ENCODE results near the gene THOC6.

The THOC6 gene

GRCh38 chr16:3023669-3024478, at the start of gene THOC6, which contains the start of gene HCFC1R1:
TSS of gene THOC6 (plus strand) at chr16:3024035. CDS start at chr16:3024327, 292 bp downstream.
TSS of gene HCFC1R1 (minus strand) at chr16:3023942. CDS start at chr16:3023941, 1 bp downstream.
- DNase-seq, result peak; percentile 97 to 98

GRCh38 chr16:2974319-2975056, 49.3 kb upstream of the THOC6 start:
- DNase-seq, result no peak

- no peak for DNase-seq
Observed at GRCh38 chr16:2975161-2975795, 48.6 kb upstream of the THOC6 start.

- no peak for DNase-seq
Observed at GRCh38 chr16:2976201-2976600, 47.6 kb upstream of the THOC6 start.

- DNase-seq, result no peak
Observed at GRCh38 chr16:2976673-2977072, 47.2 kb upstream of the THOC6 start.

GRCh38 chr16:2977440-2977839, 46.4 kb upstream of the THOC6 start:
- no peak for DNase-seq

GRCh38 chr16:2979669-2980226, 44.1 kb upstream of the THOC6 start:
- no peak for DNase-seq

GRCh38 chr16:2980227-2981176, 43.3 kb upstream of the THOC6 start, which contains the start of gene PKMYT1:
TSS of gene PKMYT1 (minus strand) at chr16:2980446. CDS start at chr16:2979657, 789 bp downstream.
- peak; percentile 73 to 90 for DNase-seq

GRCh38 chr16:2981177-2981898, 42.5 kb upstream of the THOC6 start:
- DNase-seq, result peak in 1 of 2 experiments; percentile 29

- no peak for DNase-seq
Observed at GRCh38 chr16:2981899-2982250, 42.0 kb upstream of the THOC6 start.

- no peak for DNase-seq
Observed at GRCh38 chr16:2982402-2982801, 41.4 kb upstream of the THOC6 start.

GRCh38 chr16:2983706-2984136, 40.1 kb upstream of the THOC6 start:
- DNase-seq, result peak; percentile 60 to 80

- DNase-seq, result peak; percentile 31 to 61
Observed at GRCh38 chr16:2985462-2985861, 38.4 kb upstream of the THOC6 start.

GRCh38 chr16:2985893-2986355, 37.9 kb upstream of the THOC6 start:
- DNase-seq, result peak; percentile 93 to 97

GRCh38 chr16:2986623-2987188, 37.1 kb upstream of the THOC6 start:
- DNase-seq, result no peak

- DNase-seq, result no peak
Observed at GRCh38 chr16:2987286-2987685, 36.5 kb upstream of the THOC6 start.

- peak; percentile 90 to 92 for DNase-seq
Observed at GRCh38 chr16:2987833-2988232, 36.0 kb upstream of the THOC6 start.

GRCh38 chr16:2988590-2989099, 35.2 kb upstream of the THOC6 start:
- peak in 1 of 2 experiments; percentile 50 for DNase-seq

GRCh38 chr16:2990891-2991290, 32.9 kb upstream of the THOC6 start:
- DNase-seq, result no peak

GRCh38 chr16:2991566-2992261, 32.1 kb upstream of the THOC6 start:
- no peak for DNase-seq
